Measurements from ENCODE around the gene GPR45. TPM values are rescaled to one million over a fixed set of nuclear protein-coding genes. Genes with fewer than 3 reads are reported as not detected.

Gene GPR45
- total and polyA plus RNA-seq, 9 of the 15 experiments (the other 6 are each of a cell fraction or from before 2014, with no cell fraction given): not detected

- TF ChIP-seq PATZ1 (CRISPR knock-in tag; IDR thresholded peaks at IDR 0.05; ENCODE audit: borderline replicate concordance) (no peak), ZNF232 (CRISPR knock-in tag; IDR thresholded peaks at IDR 0.05) (no peak), ZNF79 (CRISPR knock-in tag; IDR thresholded peaks at IDR 0.05; ENCODE audit: low read depth) (no peak), CBX2 (IDR thresholded peaks at IDR 0.05; ENCODE audit: insufficient read depth, low read length, poor library complexity, severe bottlenecking) (no peak), ZNF57 (CRISPR knock-in tag; IDR thresholded peaks at IDR 0.05) (no peak), FOSL1 (tag; conservative IDR thresholded peaks at IDR 0.05) (no peak), FOXJ3 (CRISPR knock-in tag; IDR thresholded peaks at IDR 0.05) (no peak), SREBF1 (IDR thresholded peaks at IDR 0.05; ENCODE audit: borderline replicate concordance, low read depth, low read length) (no peak), SPI1 (IDR thresholded peaks at IDR 0.05; ENCODE audit: borderline replicate concordance, low read depth, low read length) (no peak), GTF3C2 (IDR thresholded peaks at IDR 0.05; ENCODE audit: borderline replicate concordance, extremely low read depth, insufficient read length) (no peak), ADNP (tag; IDR thresholded peaks at IDR 0.05) (no peak), HDAC6 (IDR thresholded peaks at IDR 0.05; ENCODE audit: low read depth, low read length) (no peak), FUS (optimal IDR thresholded peaks at IDR 0.05; ENCODE audit: low read depth, low read length) (no peak), PHF8 (IDR thresholded peaks at IDR 0.05; ENCODE audit: borderline replicate concordance, low read length) (no peak), ZNF507 (tag; conservative IDR thresholded peaks at IDR 0.05) (no peak), NR4A1 (CRISPR knock-in tag; IDR thresholded peaks at IDR 0.05) (no peak), NR4A1 (tag; IDR thresholded peaks at IDR 0.05) (no peak)
These were observed 15.0 kb downstream of the GPR45 start (continued) for GRCh38 chr2:105256431-105257047.

Data from K562 (cell line).